ENCODE results near the gene CLNK.
"Not testable (repeated sequence)": the region's sequence is repeated elsewhere in the genome, so short reads cannot be mapped to it uniquely, and the experiment has no call there.

The CLNK gene

DNA sequence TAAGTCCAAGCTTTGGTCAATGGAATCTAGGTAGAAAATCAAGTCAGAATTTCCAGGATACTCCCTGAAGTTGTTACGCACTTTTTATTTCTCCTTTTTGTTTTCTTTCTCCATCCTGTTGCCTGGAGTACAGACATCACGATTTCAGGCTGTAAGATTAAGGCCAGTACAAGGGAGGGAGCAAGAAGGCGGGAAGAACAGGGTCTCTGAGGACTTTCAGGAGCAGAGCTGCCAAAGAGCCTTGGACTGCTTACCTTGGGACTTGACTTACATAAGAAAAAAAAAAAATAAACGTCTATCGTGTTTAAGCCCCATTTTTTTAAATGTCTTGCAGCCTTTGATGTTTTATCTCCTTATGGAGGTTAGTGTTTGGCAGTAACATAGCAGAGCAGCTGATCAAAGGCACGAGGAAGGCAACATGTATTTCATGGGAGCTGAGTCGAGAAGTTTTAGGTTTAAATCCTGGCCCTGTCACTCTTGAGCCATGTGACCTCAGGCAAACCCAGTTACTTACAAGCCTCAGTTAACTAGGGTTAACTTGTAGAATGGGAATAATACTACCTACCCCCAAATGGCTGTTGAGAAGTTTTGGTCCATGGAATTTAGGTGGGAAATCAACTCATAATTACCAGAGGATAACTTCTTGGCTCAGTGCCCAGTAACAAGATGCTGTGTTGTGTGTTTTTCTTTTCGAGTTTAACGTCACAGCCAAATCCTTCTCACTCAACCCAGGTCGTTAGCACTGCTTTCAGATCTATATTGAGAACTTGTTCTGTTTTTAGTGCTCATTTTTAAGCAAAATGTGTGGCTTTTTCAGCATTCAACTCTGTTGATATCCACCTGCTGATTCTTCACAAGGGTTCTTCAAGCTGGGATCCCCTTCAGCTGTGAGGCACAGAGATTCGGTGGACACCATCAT is 106.8 kb downstream of the CLNK start:
- TF ChIP-seq, protein P1, sequence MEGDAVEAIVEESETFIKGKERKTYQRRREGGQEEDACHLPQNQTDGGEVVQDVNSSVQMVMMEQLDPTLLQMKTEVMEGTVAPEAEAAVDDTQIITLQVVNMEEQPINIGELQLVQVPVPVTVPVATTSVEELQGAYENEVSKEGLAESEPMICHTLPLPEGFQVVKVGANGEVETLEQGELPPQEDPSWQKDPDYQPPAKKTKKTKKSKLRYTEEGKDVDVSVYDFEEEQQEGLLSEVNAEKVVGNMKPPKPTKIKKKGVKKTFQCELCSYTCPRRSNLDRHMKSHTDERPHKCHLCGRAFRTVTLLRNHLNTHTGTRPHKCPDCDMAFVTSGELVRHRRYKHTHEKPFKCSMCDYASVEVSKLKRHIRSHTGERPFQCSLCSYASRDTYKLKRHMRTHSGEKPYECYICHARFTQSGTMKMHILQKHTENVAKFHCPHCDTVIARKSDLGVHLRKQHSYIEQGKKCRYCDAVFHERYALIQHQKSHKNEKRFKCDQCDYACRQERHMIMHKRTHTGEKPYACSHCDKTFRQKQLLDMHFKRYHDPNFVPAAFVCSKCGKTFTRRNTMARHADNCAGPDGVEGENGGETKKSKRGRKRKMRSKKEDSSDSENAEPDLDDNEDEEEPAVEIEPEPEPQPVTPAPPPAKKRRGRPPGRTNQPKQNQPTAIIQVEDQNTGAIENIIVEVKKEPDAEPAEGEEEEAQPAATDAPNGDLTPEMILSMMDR (IDR thresholded peaks at IDR 0.05; ENCODE audit: low read length, missing control alignments), result no peak
- no peak for DNase-seq (ENCODE audit: low read depth)
- H3K4me3 ChIP-seq (replicated peaks; ENCODE audit: low read depth, low read length), result no peak overlapping the region

DNA sequence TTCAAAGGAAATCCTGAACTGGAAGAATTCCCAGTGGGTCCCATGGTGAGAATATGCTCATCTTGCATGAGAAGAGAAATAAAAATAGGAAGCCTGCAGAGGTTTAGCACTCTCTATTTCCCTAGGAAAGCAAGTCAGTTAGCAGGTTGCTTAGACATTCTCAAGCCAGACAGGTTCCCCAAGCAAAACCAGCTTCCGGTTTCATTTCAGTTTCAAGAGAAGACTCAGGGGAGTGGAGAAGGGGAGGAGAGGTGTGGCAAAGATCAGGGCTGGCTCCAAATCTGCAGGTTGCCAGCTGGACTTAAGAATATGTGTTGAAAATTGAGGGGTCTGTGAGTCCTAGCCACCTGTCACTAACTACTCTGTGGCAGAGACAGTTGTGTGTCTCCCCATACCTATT is 107.5 kb downstream of the CLNK start:
- TF ChIP-seq, protein P1 (IDR thresholded peaks at IDR 0.05; ENCODE audit: low read length, missing control alignments), result no peak
- DNase-seq (ENCODE audit: low read depth), result no peak
- H3K4me3 ChIP-seq (replicated peaks; ENCODE audit: low read depth, low read length), result no peak overlapping the region

DNA sequence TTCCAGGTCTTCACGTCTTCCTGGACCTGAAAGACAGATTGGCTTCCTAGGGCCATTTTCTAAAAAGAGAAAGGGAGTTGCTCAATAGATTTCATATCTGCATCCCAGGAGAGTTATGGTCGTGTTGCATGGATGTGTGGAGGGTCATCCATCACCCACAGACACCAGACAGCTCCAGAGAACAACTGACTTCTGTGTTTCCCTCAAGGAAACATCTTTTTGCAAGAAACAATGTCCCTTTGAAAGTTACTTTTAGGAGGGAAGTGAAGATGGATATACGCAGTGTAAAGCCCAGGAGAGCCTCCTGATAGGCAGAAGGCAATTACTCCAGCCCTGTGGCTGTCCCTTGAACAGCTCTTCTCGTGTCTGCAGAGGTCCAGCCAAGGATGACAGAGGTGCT is 108.3 kb downstream of the CLNK start:
- no peak for DNase-seq (ENCODE audit: low read depth)
- TF ChIP-seq, protein P1 (IDR thresholded peaks at IDR 0.05; ENCODE audit: low read length, missing control alignments), result no peak
- H3K4me3 ChIP-seq (replicated peaks; ENCODE audit: low read depth, low read length), result no peak overlapping the region

- DNase-seq (ENCODE audit: low read depth), result no peak
- H3K4me3 ChIP-seq (replicated peaks; ENCODE audit: low read depth, low read length), result no peak overlapping the region
- TF ChIP-seq, protein P1 (IDR thresholded peaks at IDR 0.05; ENCODE audit: low read length, missing control alignments), result no peak
Measured at GRCh38 chr4:10575414-10575813, 109.2 kb downstream of the CLNK start.

DNA sequence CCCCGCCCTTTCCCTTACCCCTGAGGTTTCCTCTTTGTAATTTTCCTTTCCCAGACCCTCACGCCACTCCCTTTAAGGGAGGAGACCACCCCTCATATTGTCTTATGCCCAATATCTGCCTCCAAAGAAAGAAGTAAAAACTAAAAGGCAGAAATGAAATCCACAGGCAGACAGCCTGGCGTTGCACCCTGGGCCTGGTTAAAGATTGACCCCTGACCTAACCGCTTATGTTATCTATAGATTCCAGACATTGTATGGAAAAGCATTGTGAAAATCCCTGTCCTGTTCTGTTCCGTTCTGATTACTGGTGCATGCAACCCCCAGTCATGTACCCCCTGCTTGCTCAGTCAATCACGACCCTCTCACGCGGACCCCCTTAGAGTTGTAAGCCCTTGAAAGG is 110.0 kb downstream of the CLNK start:
- not testable (repeated sequence) for DNase-seq (ENCODE audit: low read depth); H3K4me3 ChIP-seq (replicated peaks; ENCODE audit: low read depth, low read length)

- DNase-seq (ENCODE audit: low read depth), result no peak
- no peak overlapping the region for H3K4me3 ChIP-seq (replicated peaks; ENCODE audit: low read depth, low read length)
- TF ChIP-seq, protein P1 (IDR thresholded peaks at IDR 0.05; ENCODE audit: low read length, missing control alignments), result no peak
Measured at GRCh38 chr4:10571909-10572308, 112.7 kb downstream of the CLNK start.

- no peak overlapping the region for H3K4me3 ChIP-seq (replicated peaks; ENCODE audit: low read depth, low read length)
- TF ChIP-seq, protein P1 (IDR thresholded peaks at IDR 0.05; ENCODE audit: low read length, missing control alignments), result no peak
- DNase-seq (ENCODE audit: low read depth), result no peak
Measured at GRCh38 chr4:10569491-10569890, 115.1 kb downstream of the CLNK start.
